GM23338 (cell line): Measurements from ENCODE around the gene PKP3. TPM values are rescaled to one million over a fixed set of nuclear protein-coding genes. Genes with fewer than 3 reads are reported as not detected.

ENCODE experiments used
- ATAC-seq: fragments of 200-7000 bp; cut with Tn5 transposase; 3 replicates; pipeline ENCODE4 v1.9.1; 2020
- DNase-seq: peaks from one replicate; pipeline ENCODE4 v3.0.0-alpha.2; 2015; ENCODE audit warnings: low spot score
- H2AFZ ChIP-seq: fragments of 200-600 bp; sonication (generic); 2 replicates; pipeline ENCODE4 v1.8.0; 2016; ENCODE audit warnings: antibody characterized with exemption, mild to moderate bottlenecking, moderate library complexity
- H3F3A ChIP-seq: fragments of 200-600 bp; sonication (generic); replicated peaks from 2 replicates; pipeline ENCODE4 v1.8.0; 2017; ENCODE audit warnings: antibody characterized with exemption, mixed run types, low read depth
- H3K27ac ChIP-seq: fragments of 200-600 bp; sonication (generic); 2 replicates; pipeline ENCODE4 v1.6.1; 2016; ENCODE audit warnings: low read depth
- H3K27me3 ChIP-seq: fragments of 200-600 bp; sonication (generic); 2 replicates; pipeline ENCODE4 v1.8.0; 2016; ENCODE audit warnings: mild to moderate bottlenecking, mixed run types, moderate library complexity; ENCODE audit not compliant: insufficient read depth
- H3K36me3 ChIP-seq: fragments of 200-600 bp; sonication (generic); 2 replicates; pipeline ENCODE4 v1.8.0; 2016; ENCODE audit warnings: mild to moderate bottlenecking; ENCODE audit not compliant: insufficient read depth
- H3K4me1 ChIP-seq: fragments of 200-600 bp; sonication (generic); 2 replicates; pipeline ENCODE4 v1.8.0; 2016; ENCODE audit warnings: mild to moderate bottlenecking, moderate library complexity; ENCODE audit not compliant: insufficient read depth
- H3K4me2 ChIP-seq: fragments of 200-600 bp; sonication (generic); 2 replicates; pipeline ENCODE4 v1.7.1; 2017; ENCODE audit warnings: mixed run types
- H3K4me3 ChIP-seq: fragments of 200-600 bp; sonication (generic); 2 replicates; pipeline ENCODE4 v1.6.1; 2016; ENCODE audit warnings: mixed run types
- H3K79me2 ChIP-seq: fragments of 200-600 bp; sonication (generic); replicated peaks from 2 replicates; pipeline ENCODE4 v1.8.0; 2017; ENCODE audit warnings: mild to moderate bottlenecking; ENCODE audit not compliant: insufficient read depth
- H3K9me2 ChIP-seq: fragments of 200-600 bp; sonication (generic); 2 replicates; pipeline ENCODE4 v1.8.0; 2017; ENCODE audit not compliant: insufficient read depth
- H4K20me1 ChIP-seq: fragments of 200-600 bp; sonication (generic); replicated peaks from 2 replicates; pipeline ENCODE4 v1.8.0; 2017; ENCODE audit warnings: mild to moderate bottlenecking; ENCODE audit not compliant: insufficient read depth
- H3K27ac Mint-ChIP-seq: 2 replicates; pipeline ENCODE4 v1.8.0; 2020; ENCODE audit warnings: inconsistent platforms, mild to moderate bottlenecking, moderate library complexity, mixed read lengths
- H3K27me3 Mint-ChIP-seq: 3 replicates; pipeline ENCODE4 v1.8.0; 2022; ENCODE audit warnings: low read depth, mild to moderate bottlenecking, moderate library complexity, mixed read lengths, inconsistent platforms; ENCODE audit not compliant: insufficient read depth, poor library complexity
- H3K36me3 Mint-ChIP-seq: 3 replicates; pipeline ENCODE4 v1.8.0; 2021; ENCODE audit warnings: low read depth, mild to moderate bottlenecking, inconsistent platforms, moderate library complexity, mixed read lengths
- H3K4me1 Mint-ChIP-seq: 3 replicates; pipeline ENCODE4 v1.8.0; 2020; ENCODE audit warnings: mild to moderate bottlenecking, inconsistent platforms, mixed read lengths
- H3K4me3 Mint-ChIP-seq: 3 replicates; pipeline ENCODE4 v1.8.0; 2021; ENCODE audit warnings: moderate library complexity, mild to moderate bottlenecking, inconsistent platforms, mixed read lengths
- H3K9me3 Mint-ChIP-seq: 3 replicates; pipeline ENCODE4 v1.8.0; 2020; ENCODE audit warnings: moderate library complexity, mild to moderate bottlenecking, inconsistent platforms, mixed read lengths
- CTCF ChIP-seq, 2 experiments: fragments of 200-600 bp in 1 of 2; sonication (generic) in 1 of 2; conservative IDR thresholded peaks; 2 replicates each; pipeline versions ENCODE4 v1.5.1 to v1.6.1; 2016 to 2017; ENCODE audit warnings: antibody characterized with exemption in 2 of 2, low read depth in 2 of 2, mild to moderate bottlenecking in 2 of 2, moderate library complexity in 1 of 2
- EZH2 ChIP-seq: fragments of 200-600 bp; sonication (generic); IDR thresholded peaks from one replicate; pipeline ENCODE4 v1.8.0; 2017; ENCODE audit warnings: antibody characterized with exemption, mild to moderate bottlenecking, low read depth; ENCODE audit not compliant: unreplicated experiment
- JUNB ChIP-seq: IDR thresholded peaks from one replicate; pipeline ENCODE4 v1.6.1; 2016; ENCODE audit warnings: antibody characterized with exemption; ENCODE audit not compliant: unreplicated experiment
- REST ChIP-seq: IDR thresholded peaks from one replicate; pipeline ENCODE4 v1.6.1; 2018; ENCODE audit warnings: antibody characterized with exemption; ENCODE audit not compliant: unreplicated experiment
- STAT1 ChIP-seq: IDR thresholded peaks from one replicate; pipeline ENCODE4 v1.6.1; 2016; ENCODE audit warnings: antibody characterized with exemption; ENCODE audit not compliant: unreplicated experiment
- ZNF331 ChIP-seq: fragments of 250-450 bp; sonication (Bioruptor Pico); IDR thresholded peaks from 2 replicates; pipeline ENCODE4 v1.5.0; 2020; ENCODE audit warnings: low read depth, mild to moderate bottlenecking, moderate library complexity
- polyA plus RNA-seq: library from polyadenylated mRNA; unstranded; fragments of >200 nt; fragmentation: Nextera tagmentation; extraction: Ambion mirVana; gene quantifications from 2 replicates; pipeline ENCODE4 v1.2.1, GENCODE V29; 2016
- total RNA-seq: library from RNA; depleted of rRNA; stranded (reverse); fragments of >200 nt; shearing (Covaris generic); gene quantifications from 2 replicates; pipeline ENCODE4 v1.2.3, GENCODE V29; 2014

PKP3 gene
- total and polyA plus RNA-seq, 2 experiments from 2014 or later: 7.2 to 23.0 TPM

GRCh38 chr11:360326-361280, 33.4 kb upstream of the PKP3 start:
- Mint-ChIP-seq H3K27ac (no peak overlapping the region), H3K4me3 (no peak overlapping the region), H3K9me3 (peaks cover 46% of the 10 kb centered on the region), H3K36me3 (peaks cover 18% of the 10 kb centered on the region; the same call in 2 of the 3 replicates), H3K27me3 (peaks cover 9% of the 10 kb centered on the region), H3K4me1 (0 out of 3 replicates have a peak, but pooled peaks cover 4% of the 10 kb centered on the region)
- no peaks in the 10 kb centered on the region for H3K27me3 ChIP-seq
- 0 out of 2 replicates have a peak, but pooled peaks cover 1% of the 10 kb centered on the region for H3K4me1 ChIP-seq
- DNase-seq (no peak), ATAC-seq (no peak)
- H4K20me1 ChIP-seq: no peaks in the 10 kb centered on the region
- no peak overlapping the region for H3K4me2 ChIP-seq
- no peaks in the 10 kb centered on the region for H3K36me3 ChIP-seq
- H2AFZ ChIP-seq: no peak overlapping the region
- H3F3A ChIP-seq: peaks cover 21% of the 10 kb centered on the region
- no peaks in the 10 kb centered on the region for H3K9me2 ChIP-seq
- TF ChIP-seq ZNF331 (CRISPR knock-in tag) (no peak), CTCF (conservative IDR thresholded peaks at IDR 0.05; ENCODE audit: low read depth in 2 of 2) (no peak), STAT1 (no peak)
- no peak overlapping the region for H3K27ac ChIP-seq
- no peaks in the 10 kb centered on the region for H3K79me2 ChIP-seq
- no peak overlapping the region for H3K4me3 ChIP-seq

- no peaks in the 10 kb centered on the region for H3K36me3 ChIP-seq
- H3K36me3 Mint-ChIP-seq: peaks cover 18% of the 10 kb centered on the region
- H2AFZ ChIP-seq: no peak overlapping the region
- no peaks in the 10 kb centered on the region for H3K9me2 ChIP-seq
- no peak overlapping the region for H3K27ac ChIP-seq
- H3K27me3 Mint-ChIP-seq: peaks cover 12% of the 10 kb centered on the region
- no peak overlapping the region for H3K27ac Mint-ChIP-seq
- DNase-seq (no peak), ATAC-seq (no peak)
- peaks cover 12% of the 10 kb centered on the region; the same call in 1 of the 2 replicates for H3F3A ChIP-seq
- H3K27me3 ChIP-seq: no peaks in the 10 kb centered on the region
- peaks cover 56% of the 10 kb centered on the region for H3K9me3 Mint-ChIP-seq
- 0 out of 2 replicates have a peak, but pooled peaks cover 1% of the 10 kb centered on the region for H3K4me1 ChIP-seq
- no peak overlapping the region for H3K4me2 ChIP-seq
- H3K4me3 ChIP-seq: no peak overlapping the region
- H3K4me3 Mint-ChIP-seq: no peak overlapping the region
- no peaks in the 10 kb centered on the region for H4K20me1 ChIP-seq
- no peaks in the 10 kb centered on the region for H3K79me2 ChIP-seq
- H3K4me1 Mint-ChIP-seq: peaks cover 9% of the 10 kb centered on the region
- TF ChIP-seq EZH2 (no peak), REST (no peak), JUNB (no peak)
Measured at GRCh38 chr11:362642-363442, 31.2 kb upstream of the PKP3 start.
